Common myeloid progenitor, CD34-positive (primary cell): ENCODE results near the gene DEUP1.
"Not testable (repeated sequence)": the region's sequence is repeated elsewhere in the genome, so short reads cannot be mapped to it uniquely, and the experiment has no call there.

Source experiments
- CTCF ChIA-PET: fragments of 350-600 bp; sonication (Branson Sonifier 250); formaldehyde crosslinking; loops from one replicate; lab custom pipeline; 2021; ENCODE audit warnings: antibody characterized with exemption; lab: Charles Lee
- POLR2A ChIA-PET: fragments of 350-600 bp; sonication (Branson Sonifier 250); formaldehyde crosslinking; loops from one replicate; lab custom pipeline; 2021; ENCODE audit warnings: antibody characterized with exemption; lab: Charles Lee
- DNase-seq, 3 donors: peaks; one replicate each; pipeline versions ENCODE4 v3.0.0 to v3.0.0-alpha.2; 2013
- H3K27ac ChIP-seq, 2 experiments: 1 replicate in 1 of 2; 2 replicates in 1 of 2; pipeline ENCODE4 v1.7.0; 2013; ENCODE audit warnings: inconsistent platforms in 2 of 2, low read length in 2 of 2, mild to moderate bottlenecking in 2 of 2, low read depth in 1 of 2, moderate library complexity in 1 of 2; ENCODE audit not compliant: severe bottlenecking in 2 of 2, insufficient read depth in 1 of 2, poor library complexity in 1 of 2
- H3K27me3 ChIP-seq, 5 experiments: replicated peaks in 2 of 5; 1 replicate in 3 of 5; 2 replicates in 2 of 5; pipeline versions ENCODE4 v1.6.1 to v1.7.0; 2013; ENCODE audit warnings: low read length in 4 of 5, mild to moderate bottlenecking in 2 of 5, moderate library complexity in 2 of 5, inconsistent platforms in 1 of 5; ENCODE audit not compliant: insufficient read depth in 5 of 5, control insufficient read depth in 4 of 5
- H3K36me3 ChIP-seq, 4 experiments: 1 replicate in 2 of 4; 2 replicates in 2 of 4; pipeline versions ENCODE4 v1.6.1 to v1.7.0; 2013; ENCODE audit warnings: low read length in 3 of 4, control low read depth in 1 of 4, mild to moderate bottlenecking in 1 of 4; ENCODE audit not compliant: control insufficient read depth in 4 of 4, insufficient read depth in 4 of 4
- H3K4me1 ChIP-seq, 4 experiments: 1 replicate in 3 of 4; 2 replicates in 1 of 4; pipeline versions ENCODE4 v1.6.1 to v1.7.1; 2013; ENCODE audit warnings: low read length in 3 of 4, mild to moderate bottlenecking in 3 of 4, control low read depth in 1 of 4, inconsistent platforms in 1 of 4, moderate library complexity in 1 of 4; ENCODE audit not compliant: control insufficient read depth in 4 of 4, insufficient read depth in 4 of 4; ENCODE audit errors: control extremely low read depth in 1 of 4
- H3K4me3 ChIP-seq, 7 experiments: 1 replicate in 4 of 7; 2 replicates in 3 of 7; pipeline versions ENCODE4 v1.5.1 to v1.7.0; 2013; ENCODE audit warnings: mild to moderate bottlenecking in 7 of 7, low read length in 6 of 7, moderate library complexity in 6 of 7, inconsistent platforms in 2 of 7, low read depth in 2 of 7, control low read depth in 1 of 7; ENCODE audit not compliant: insufficient read depth in 4 of 7, control insufficient read depth in 1 of 7; ENCODE audit errors: extremely low read depth in 1 of 7
- H3K9me3 ChIP-seq, 5 experiments: 1 replicate in 4 of 5; 2 replicates in 1 of 5; pipeline versions ENCODE4 v1.6.1 to v1.7.1; 2013; ENCODE audit warnings: low read length in 4 of 5, mild to moderate bottlenecking in 2 of 5, inconsistent platforms in 1 of 5, low read depth in 1 of 5, moderate library complexity in 1 of 5; ENCODE audit not compliant: control insufficient read depth in 4 of 5, insufficient read depth in 2 of 5; ENCODE audit errors: control extremely low read depth in 1 of 5
- WGBS: methylation state at CpG from one replicate; pipeline ENCODE4 v1.1.5; 2013; ENCODE audit not compliant: insufficient coverage; 5-methylcytosine and 5-hydroxymethylcytosine counted together

Gene DEUP1

GRCh38 chr11:93291898-93292297 is 38.6 kb upstream of the DEUP1 start:
- H3K27ac ChIP-seq, result no peak overlapping the region
- no peak overlapping the region for H3K4me3 ChIP-seq
- no peak for DNase-seq
- WGBS, result 100% methylated on average over 1 of the region's 1 CpG
- no peaks in the 10 kb centered on the region for H3K9me3 ChIP-seq
- H3K27me3 ChIP-seq, result no peaks in the 10 kb centered on the region
- H3K36me3 ChIP-seq, result no peaks in the 10 kb centered on the region
- no peaks in the 10 kb centered on the region for H3K4me1 ChIP-seq
- ChIA-PET POLR2A (no interaction called here), CTCF (no interaction called here)

GRCh38 chr11:93295921-93296575 is 34.5 kb upstream of the DEUP1 start:
- no peaks in the 10 kb centered on the region for H3K4me1 ChIP-seq

GRCh38 chr11:93303689-93304088 is 26.9 kb upstream of the DEUP1 start:
- ChIA-PET CTCF (no interaction called here), POLR2A (no interaction called here)
- no peaks in the 10 kb centered on the region for H3K27me3 ChIP-seq
- H3K4me3 ChIP-seq, result no peak overlapping the region
- no CpG with 5 or more reads among the region's 3 CpGs for WGBS
- H3K9me3 ChIP-seq, result no peaks in the 10 kb centered on the region
- no peaks in the 10 kb centered on the region for H3K4me1 ChIP-seq
- DNase-seq, result no peak
- H3K36me3 ChIP-seq, result no peaks in the 10 kb centered on the region
- H3K27ac ChIP-seq, result no peak overlapping the region

More at GRCh38 chr11:93295921-93296575, 34.5 kb upstream of the DEUP1 start:
- no peak for DNase-seq
- Histone ChIP-seq H3K27me3 (no peaks in the 10 kb centered on the region), H3K4me3 (no peak overlapping the region), H3K9me3 (no peaks in the 10 kb centered on the region), H3K27ac (no peak overlapping the region), H3K36me3 (no peaks in the 10 kb centered on the region)
- ChIA-PET CTCF (no interaction called here), POLR2A (no interaction called here)
- WGBS, result 94% methylated on average over 2 of the region's 4 CpGs

GRCh38 chr11:93314399-93314798 is 16.1 kb upstream of the DEUP1 start:
- 100% methylated on average over 1 of the region's 1 CpG for WGBS
- POLR2A ChIA-PET, H3K27me3 ChIP-seq, H3K4me1 ChIP-seq, H3K4me3 ChIP-seq, CTCF ChIA-PET, H3K36me3 ChIP-seq, H3K27ac ChIP-seq, DNase-seq: not testable (repeated sequence)
- H3K9me3 ChIP-seq, result peaks cover 0 to 23% (median 0%) of the 10 kb centered on the region in 5 experiments

GRCh38 chr11:93319224-93319839 is 11.2 kb upstream of the DEUP1 start:
- WGBS, result 75% methylated on average over 2 of the region's 2 CpGs
- ChIA-PET POLR2A (no interaction called here), CTCF (no interaction called here)
- Histone ChIP-seq H3K4me3 (no peak overlapping the region), H3K36me3 (no peaks in the 10 kb centered on the region), H3K27me3 (no peaks in the 10 kb centered on the region), H3K4me1 (no peaks in the 10 kb centered on the region), H3K9me3 (peaks cover 0 to 15% (median 0%) of the 10 kb centered on the region in 5 experiments), H3K27ac (no peak overlapping the region)
- DNase-seq, result no peak

GRCh38 chr11:93320230-93320629 is 10.3 kb upstream of the DEUP1 start:
- no peak for DNase-seq
- no peaks in the 10 kb centered on the region for H3K36me3 ChIP-seq
- no peak overlapping the region for H3K27ac ChIP-seq
- H3K4me1 ChIP-seq, result no peaks in the 10 kb centered on the region
- H3K27me3 ChIP-seq, result no peaks in the 10 kb centered on the region
- ChIA-PET CTCF (no interaction called here), POLR2A (no interaction called here)
- no peak overlapping the region for H3K4me3 ChIP-seq
- peaks cover 0 to 12% (median 0%) of the 10 kb centered on the region in 5 experiments for H3K9me3 ChIP-seq

- H3K4me1 ChIP-seq, result no peaks in the 10 kb centered on the region
- H3K36me3 ChIP-seq, result no peaks in the 10 kb centered on the region
- no peaks in the 10 kb centered on the region for H3K27me3 ChIP-seq
- 100% methylated on average over 1 of the region's 2 CpGs for WGBS
- no peak for DNase-seq
- CTCF ChIA-PET, result interaction anchor here (1.5 kb wide), 1 partner anchor 19 kb away, joined by 3 read pairs; no protein-coding TSS in a partner anchor
- H3K9me3 ChIP-seq, result peaks cover 0 to 12% (median 0%) of the 10 kb centered on the region in 5 experiments
- no peak overlapping the region for H3K27ac ChIP-seq
- POLR2A ChIA-PET, result no interaction called here
- no peak overlapping the region for H3K4me3 ChIP-seq
Measured at GRCh38 chr11:93322207-93322606, 8.3 kb upstream of the DEUP1 start.
